HCT116 (cell line): ENCODE measurements around the gene THBS1. TPM values are rescaled to one million over a fixed set of nuclear protein-coding genes. Genes with fewer than 3 reads are reported as not detected.

Experiments
- ATAC-seq: fragments of 200-7000 bp; cut with Tn5 transposase; 2 replicates; pipeline ENCODE4 v1.9.1; 2020; ENCODE audit warnings: mild to moderate bottlenecking, moderate library complexity
- BruUV-seq: library from RNA; stranded (reverse); fragments of 400-500 nt; replicated peaks from 2 replicates; lab custom pipeline; 2021; lab: Mats Ljungman, UMichigan
- CTCF ChIA-PET: fragments of 300-600 bp; sonication (Branson Sonifier 250); formaldehyde crosslinking; loops from one replicate; lab custom pipeline; 2021; ENCODE audit warnings: antibody characterized with exemption; lab: Charles Lee
- POLR2A ChIA-PET: fragments of 300-600, 350-600 bp; sonication (Branson Sonifier 250); formaldehyde crosslinking; loops from one replicate; lab custom pipeline; 2021; ENCODE audit warnings: antibody characterized with exemption; lab: Charles Lee
- RAD21 ChIA-PET, 2 experiments: fragments of 300-600 bp; sonication (Branson Sonifier 250); formaldehyde crosslinking; loops; one replicate each; lab custom pipeline; 2023; ENCODE audit warnings: low total read pairs in 2 of 2; ENCODE audit not compliant: uncharacterized antibody in 2 of 2, unreplicated experiment in 2 of 2, low non-redundant PET in 1 of 2; lab: Charles Lee
- DNase-seq: peaks from one replicate; pipeline ENCODE4 v3.0.0-alpha.2; 2010; ENCODE audit warnings: low read depth, low spot score
- H2AFZ ChIP-seq: fragments of 200-600 bp; shearing (Covaris generic), sonication (generic); 2 replicates; pipeline ENCODE4 v1.6.1; 2017; ENCODE audit warnings: low read depth, mixed run types, mixed read lengths, antibody characterized with exemption, low read length; ENCODE audit not compliant: poor library complexity, severe bottlenecking
- H3K27ac ChIP-seq: 2 replicates; pipeline ENCODE4 v1.5.1; 2012; ENCODE audit warnings: low read depth, low read length
- H3K27me3 ChIP-seq: fragments of 200-600 bp; sonication (generic); 2 replicates; pipeline ENCODE4 v1.6.1; 2016; ENCODE audit warnings: mixed run types, low read length, mixed read lengths; ENCODE audit not compliant: insufficient read depth
- H3K36me3 ChIP-seq, 2 experiments: fragments of 200-500 bp in 1 of 2; fragments of 200-600 bp in 1 of 2; sonication (Bioruptor generic) in 1 of 2; sonication (generic) in 1 of 2; 2 replicates each; pipeline versions ENCODE4 v1.5.1 to v1.6.1; 2014 to 2016; ENCODE audit warnings: low read length in 2 of 2, inconsistent platforms in 1 of 2, mixed read lengths in 1 of 2, mixed run types in 1 of 2; ENCODE audit not compliant: insufficient read depth in 2 of 2, control insufficient read depth in 1 of 2
- H3K4me1 ChIP-seq, 2 experiments: fragments of 200-600 bp in 1 of 2; sonication (generic) in 1 of 2; 2 replicates each; pipeline versions ENCODE4 v1.5.1 to v1.6.1; 2012 to 2017; ENCODE audit warnings: low read length in 2 of 2, inconsistent platforms in 1 of 2, mild to moderate bottlenecking in 1 of 2, mixed read lengths in 1 of 2, mixed run types in 1 of 2, moderate library complexity in 1 of 2; ENCODE audit not compliant: insufficient read depth in 2 of 2, control insufficient read depth in 1 of 2
- H3K4me2 ChIP-seq: fragments of 200-600 bp; sonication (generic); 2 replicates; pipeline ENCODE4 v1.6.1; 2017; ENCODE audit warnings: mixed run types, low read length, mixed read lengths
- H3K4me3 ChIP-seq, 2 experiments: fragments of 200-600 bp in 1 of 2; sonication (generic) in 1 of 2; replicated peaks in 1 of 2; 2 replicates each; pipeline ENCODE4 v1.5.1; 2011 to 2016; ENCODE audit warnings: low read length in 2 of 2, control low read depth in 1 of 2, low read depth in 1 of 2, mild to moderate bottlenecking in 1 of 2, mixed read lengths in 1 of 2, mixed run types in 1 of 2
- H3K79me2 ChIP-seq: fragments of 200-600 bp; sonication (generic); 2 replicates; pipeline ENCODE4 v1.6.1; 2017; ENCODE audit warnings: mild to moderate bottlenecking, mixed run types, low read length, moderate library complexity, mixed read lengths; ENCODE audit not compliant: insufficient read depth
- H3K9ac ChIP-seq: fragments of 200-600 bp; sonication (generic); 2 replicates; pipeline ENCODE4 v1.6.1; 2016; ENCODE audit warnings: low read length, mixed read lengths
- H3K9me2 ChIP-seq: fragments of 200-600 bp; sonication (generic), shearing (Covaris generic); 2 replicates; pipeline ENCODE4 v1.6.1; 2017; ENCODE audit warnings: mixed run types, mild to moderate bottlenecking, moderate library complexity; ENCODE audit not compliant: insufficient read depth
- H3K9me3 ChIP-seq, 2 experiments: fragments of 200-500 bp in 1 of 2; fragments of 200-600 bp in 1 of 2; sonication (Bioruptor generic) in 1 of 2; sonication (generic) in 1 of 2; 2 replicates each; pipeline ENCODE4 v1.6.1; 2014 to 2017; ENCODE audit warnings: low read length in 2 of 2, mixed read lengths in 2 of 2, inconsistent platforms in 1 of 2, low read depth in 1 of 2, mild to moderate bottlenecking in 1 of 2, mixed run types in 1 of 2, moderate library complexity in 1 of 2; ENCODE audit not compliant: control insufficient read depth in 1 of 2, insufficient read depth in 1 of 2
- H4K20me1 ChIP-seq: fragments of 200-600 bp; sonication (generic), shearing (Covaris generic); 2 replicates; pipeline ENCODE4 v1.6.1; 2017; ENCODE audit warnings: mixed run types, mild to moderate bottlenecking, moderate library complexity; ENCODE audit not compliant: insufficient read depth
- CBX3 ChIP-seq: IDR thresholded peaks from 2 replicates; pipeline ENCODE4 v1.6.1; 2012; ENCODE audit warnings: low read depth
- CEBPB ChIP-seq: IDR thresholded peaks from 2 replicates; pipeline ENCODE4 v1.6.1; 2012; ENCODE audit warnings: low read depth
- EGR1 ChIP-seq: IDR thresholded peaks from 2 replicates; pipeline ENCODE4 v1.6.1; 2012; ENCODE audit warnings: low read depth
- JUND ChIP-seq: IDR thresholded peaks from 2 replicates; pipeline ENCODE4 v1.6.1; 2012
- REST ChIP-seq: IDR thresholded peaks from 2 replicates; pipeline ENCODE4 v1.6.1; 2012; ENCODE audit warnings: low read depth
- SRF ChIP-seq: IDR thresholded peaks from 2 replicates; pipeline ENCODE4 v1.6.1; 2012; ENCODE audit warnings: low read depth
- ZNF274 ChIP-seq: fragments of 200-500 bp; sonication (Bioruptor generic); IDR thresholded peaks from 2 replicates; pipeline ENCODE4 v1.6.1; 2014; ENCODE audit warnings: mild to moderate bottlenecking, low read depth, low read length, inconsistent platforms
- intact Hi-C: fragments of 100-400 bp; cut with micrococcal nuclease; formaldehyde crosslinking; loops from 2 replicates; pipeline ENCODE4 v1.10.0; 2022
- total RNA-seq: library from RNA; stranded (reverse); gene quantifications from one replicate; pipeline ENCODE4 v1.2.1, GENCODE V29; 2021; ENCODE audit not compliant: unreplicated experiment

The THBS1 gene
- total RNA-seq, 1 experiment from 2014 or later: 6.3 TPM

- H3K9me3 ChIP-seq: no peaks in the 10 kb centered on the region
- H3K9ac ChIP-seq: no peak overlapping the region
- no peak overlapping the region for H2AFZ ChIP-seq
- no peaks in the 10 kb centered on the region for H3K4me1 ChIP-seq
- no peaks in the 10 kb centered on the region for H3K27me3 ChIP-seq
- H3K4me2 ChIP-seq: no peak overlapping the region
- no peak for ATAC-seq
- H3K79me2 ChIP-seq: no peaks in the 10 kb centered on the region
- TF ChIP-seq CEBPB (no peak), REST (no peak), JUND (no peak), EGR1 (no peak), ZNF274 (no peak), SRF (no peak), CBX3 (no peak)
- H4K20me1 ChIP-seq: no peaks in the 10 kb centered on the region
- H3K27ac ChIP-seq: no peak overlapping the region
- peaks cover 5 to 11% of the 10 kb centered on the region in 2 experiments; a peak in 1 of 4 replicates for H3K36me3 ChIP-seq
- ChIA-PET POLR2A (no interaction called here), CTCF (interaction anchor here (1.1 kb wide), 1 partner anchor 16 kb away, joined by 4 read pairs; no protein-coding TSS in a partner anchor), RAD21 (no interaction called here)
- H3K9me2 ChIP-seq: no peaks in the 10 kb centered on the region
- H3K4me3 ChIP-seq: no peak overlapping the region
- no peak for DNase-seq
- intact Hi-C loops: no loop called here
- BruUV-seq: no TSS peak
Measured at GRCh38 chr15:39597751-39598185, 16.9 kb downstream of the THBS1 start.
